Measurements from ENCODE around the gene RTP3.
A peak's percentile ranks its signal among the peaks of the same experiment; 100 is the strongest.
"Not testable (repeated sequence)": the region's sequence is repeated elsewhere in the genome, so short reads cannot be mapped to it uniquely, and the experiment has no call there.

The RTP3 gene

DNA sequence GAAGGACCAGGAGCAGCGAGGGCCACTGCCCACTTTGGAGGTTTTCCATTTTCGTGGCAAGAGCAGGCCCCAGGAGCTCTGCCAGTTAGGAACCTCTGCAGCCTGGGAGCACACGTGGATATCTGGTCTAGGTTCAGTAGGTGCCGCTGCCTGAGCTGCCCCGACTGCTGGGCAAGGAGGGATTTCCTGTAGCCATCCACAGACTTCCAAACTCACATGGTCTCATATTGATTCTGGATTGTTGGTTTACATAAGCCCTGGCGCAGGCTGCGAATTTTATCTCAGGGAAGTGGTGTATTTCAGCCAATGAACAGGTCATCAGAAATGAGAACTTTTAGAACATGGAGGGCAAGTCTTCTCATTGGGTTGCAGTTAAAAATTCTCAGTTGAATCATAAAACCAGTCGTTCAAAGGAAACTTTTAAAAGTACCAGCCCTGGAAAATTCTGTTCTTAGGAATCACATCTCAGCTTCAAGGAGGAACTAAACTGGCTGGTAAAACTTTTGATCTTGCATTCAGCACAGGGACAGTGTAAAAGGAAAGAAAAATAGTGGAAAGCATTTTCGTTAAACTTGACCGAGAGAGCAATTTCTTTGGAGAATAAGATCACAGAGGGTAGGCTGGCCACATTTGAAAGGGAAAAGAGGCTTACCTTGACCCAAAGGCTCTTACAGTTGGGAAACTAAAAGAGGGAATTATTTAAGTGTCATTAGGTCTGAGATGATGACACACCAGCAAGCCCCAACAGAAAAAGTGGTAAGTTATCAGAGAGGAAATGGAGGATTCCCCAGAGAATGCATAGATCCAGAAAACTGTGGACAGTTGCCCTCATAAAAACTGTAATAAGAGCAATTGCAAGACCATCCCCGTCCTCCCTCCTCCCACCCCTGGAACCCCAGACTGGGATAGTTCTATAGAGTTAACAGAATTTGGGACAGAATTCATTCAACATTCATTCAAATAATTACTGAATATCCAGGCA is 6.4 kb upstream of the RTP3 start:
- no peak for DNase-seq

DNA sequence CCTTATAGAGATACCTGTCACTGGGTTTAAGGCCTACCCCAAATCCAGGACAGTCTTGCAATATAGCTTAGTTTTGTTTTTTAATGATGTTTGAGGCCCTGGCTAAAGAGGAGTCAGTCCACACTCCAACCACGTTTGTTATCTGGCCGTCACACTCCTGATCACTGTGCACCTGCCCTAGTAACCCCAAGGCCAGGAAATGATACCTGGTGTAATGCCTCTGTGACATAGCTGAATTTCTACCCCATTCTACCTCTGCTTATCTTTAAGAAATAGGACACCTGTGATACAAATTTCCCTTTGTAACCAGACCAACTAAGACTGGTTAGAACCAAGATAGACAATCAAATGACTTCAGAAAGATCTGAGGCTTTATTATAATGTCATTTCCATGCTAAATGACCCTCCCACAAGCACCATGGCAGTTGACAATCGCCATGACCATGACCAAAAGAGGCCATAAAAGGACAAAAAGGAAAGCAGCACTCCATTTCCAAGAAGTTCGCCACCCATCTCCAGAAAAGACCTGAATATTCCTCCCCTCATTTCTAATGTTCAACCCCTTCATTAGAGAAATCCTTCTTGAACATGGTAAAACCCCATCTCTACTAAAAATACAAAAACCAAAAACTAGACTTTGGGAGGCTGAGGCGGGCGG is 4.8 kb upstream of the RTP3 start:
- DNase-seq: peak; percentile 41

DNA sequence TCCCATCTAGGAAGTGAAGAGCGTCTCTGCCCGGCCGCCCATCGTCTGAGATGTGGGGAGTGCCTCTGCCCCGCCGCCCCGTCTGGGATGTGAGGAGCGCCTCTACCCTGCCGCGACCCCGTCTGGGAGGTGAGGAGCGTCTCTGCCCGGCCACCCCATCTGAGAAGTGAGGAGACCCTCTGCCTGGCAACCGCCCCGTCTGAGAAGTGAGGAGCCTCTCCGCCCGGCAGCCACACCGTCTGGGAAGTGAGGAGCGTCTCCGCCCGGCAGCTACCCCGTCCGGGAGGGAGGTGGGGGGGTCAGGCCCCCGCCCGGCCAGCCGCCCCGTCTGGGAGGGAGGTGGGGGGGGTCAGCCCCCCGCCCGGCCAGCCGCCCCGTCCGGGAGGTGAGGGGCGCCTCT is 3.3 kb upstream of the RTP3 start:
- DNase-seq: not testable (repeated sequence)

DNA sequence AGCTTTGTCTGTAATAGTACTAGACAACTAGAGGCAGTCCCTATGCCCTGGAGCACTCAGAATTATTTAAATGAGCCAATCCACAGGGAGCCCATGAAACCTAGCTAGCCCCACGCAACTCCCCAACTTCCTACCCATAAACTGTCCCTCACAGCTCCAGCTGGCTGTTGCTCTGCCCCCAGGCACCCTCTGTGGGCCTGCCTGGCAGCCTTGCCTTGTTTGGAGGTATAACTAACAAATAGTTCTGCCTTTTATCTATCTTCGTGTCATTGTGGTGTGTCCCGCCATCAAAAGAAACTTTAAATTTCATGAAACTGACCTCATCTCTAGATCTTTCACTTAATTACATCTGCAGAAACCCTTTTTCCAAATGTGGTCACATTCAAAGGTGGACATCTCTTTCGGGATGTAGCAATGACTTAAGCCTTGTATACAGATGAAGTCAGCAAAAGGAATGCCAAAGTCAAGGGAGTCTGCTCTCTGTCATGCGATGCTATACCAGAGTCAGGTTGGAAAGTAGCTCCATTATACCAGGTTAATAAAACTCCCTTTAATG is 1.8 kb upstream of the RTP3 start:
- no peak for DNase-seq

DNA sequence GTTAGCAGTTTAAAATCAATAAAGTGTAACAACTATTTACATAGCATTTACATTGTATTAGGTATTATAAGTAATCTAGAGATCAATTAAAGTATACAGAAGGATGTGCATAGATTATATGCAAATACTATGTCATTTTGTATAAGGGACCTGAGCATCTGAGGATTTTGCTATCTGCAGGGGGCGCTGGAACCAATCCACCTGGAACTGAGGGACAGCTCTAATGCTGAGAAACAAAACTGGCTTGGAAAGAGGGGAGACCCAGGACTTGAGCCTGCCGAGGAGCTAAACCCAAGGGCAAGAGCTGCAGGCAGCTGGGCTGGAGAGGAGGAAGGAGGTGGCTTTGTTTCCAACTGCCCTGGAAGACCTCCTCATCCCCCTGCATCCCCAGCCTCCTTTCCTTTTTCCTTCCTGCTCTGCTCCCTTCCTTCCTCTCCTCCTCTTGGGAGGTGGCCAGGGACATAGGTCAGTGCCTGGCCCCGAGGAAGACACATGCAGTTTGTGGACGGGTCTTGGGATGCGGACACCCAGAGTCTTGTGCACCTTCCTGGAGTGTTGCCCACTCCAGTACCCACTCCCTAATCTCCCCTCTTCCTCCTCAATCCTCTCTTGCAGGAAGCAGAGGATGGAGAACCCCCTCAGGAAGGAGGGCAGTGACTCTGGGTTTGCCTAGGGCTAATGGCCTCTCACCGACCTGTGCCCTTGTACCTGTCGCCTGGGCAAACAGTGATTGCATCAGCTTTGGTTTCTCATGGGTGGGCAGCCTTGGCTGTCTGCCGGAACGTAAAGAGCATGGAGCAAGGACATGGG is 825 bp upstream of the RTP3 start:
- DNase-seq: no peak

DNA sequence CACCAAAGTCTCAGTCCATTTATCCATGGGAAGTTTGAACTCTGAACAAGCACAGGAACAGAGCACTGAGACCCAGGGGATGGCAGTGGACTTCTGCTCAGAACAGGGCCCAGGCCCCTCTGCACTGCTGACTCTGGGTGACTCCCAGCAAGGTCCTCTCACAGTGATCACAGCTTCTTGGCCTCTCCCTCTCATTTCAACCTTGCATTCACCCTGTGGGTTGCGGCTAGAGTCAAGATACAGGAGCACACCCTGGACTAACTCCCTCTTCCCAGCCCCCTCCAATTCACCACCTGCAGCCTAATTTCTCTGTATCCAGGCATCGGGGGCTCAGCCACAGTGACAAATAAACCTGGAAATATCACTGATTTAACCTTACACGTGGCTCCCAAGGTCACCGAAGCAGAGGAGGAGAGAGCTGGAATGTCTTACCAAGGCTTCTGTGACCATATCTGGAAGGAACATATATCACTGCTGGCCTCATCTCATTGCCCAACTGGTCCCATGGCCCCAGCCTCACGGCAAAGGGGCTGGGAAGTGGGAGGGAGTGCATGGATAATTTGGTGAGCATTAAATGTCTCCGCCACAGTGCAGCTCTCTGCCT is 1.2 kb downstream of the RTP3 start:
- DNase-seq: no peak

DNA sequence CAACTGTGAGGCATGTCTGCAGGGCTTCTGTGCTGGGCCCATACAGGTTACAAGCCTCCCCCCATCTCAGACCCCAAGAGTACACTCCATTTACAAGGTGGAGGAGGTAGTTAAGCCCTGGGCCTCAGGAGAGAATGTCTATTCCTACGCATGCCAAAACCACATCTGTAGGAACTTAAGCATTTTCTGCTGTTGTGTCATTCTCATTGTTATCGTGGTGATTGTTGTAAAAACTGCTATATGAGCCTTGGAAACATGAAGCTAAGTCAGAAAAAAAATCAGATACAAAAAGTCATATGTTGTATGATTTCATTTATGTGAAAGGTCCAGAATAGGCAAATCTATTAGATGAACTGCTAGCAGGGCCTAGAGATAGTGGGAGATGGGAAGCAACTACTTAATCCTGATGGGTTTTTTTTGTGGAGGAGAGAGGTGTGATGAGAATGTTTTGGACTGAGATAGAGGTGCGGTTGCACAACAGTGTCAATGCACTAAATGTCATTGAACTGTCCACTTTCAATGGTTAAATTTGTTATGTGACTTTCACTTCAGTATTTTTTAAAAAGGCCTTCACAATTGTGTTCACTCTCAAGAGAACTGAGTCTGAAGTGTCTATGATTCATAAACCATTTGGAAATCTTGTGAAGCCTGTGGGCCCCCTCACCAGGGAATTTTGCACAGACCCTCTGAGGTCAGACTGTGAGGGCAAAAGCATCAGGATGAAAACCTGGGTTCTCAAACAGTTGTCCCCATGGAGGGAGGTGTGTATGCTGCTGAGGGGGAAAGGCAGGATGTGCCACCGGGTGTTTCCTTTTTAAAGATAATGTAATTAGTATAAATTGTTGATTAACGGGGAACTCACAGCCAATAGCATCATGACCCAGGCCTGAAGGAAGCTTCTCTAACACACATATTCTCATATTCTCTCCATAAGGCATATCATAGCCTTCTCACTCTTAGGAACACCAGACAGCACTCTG is 3.2 kb downstream of the RTP3 start:
- DNase-seq: no peak

DNA sequence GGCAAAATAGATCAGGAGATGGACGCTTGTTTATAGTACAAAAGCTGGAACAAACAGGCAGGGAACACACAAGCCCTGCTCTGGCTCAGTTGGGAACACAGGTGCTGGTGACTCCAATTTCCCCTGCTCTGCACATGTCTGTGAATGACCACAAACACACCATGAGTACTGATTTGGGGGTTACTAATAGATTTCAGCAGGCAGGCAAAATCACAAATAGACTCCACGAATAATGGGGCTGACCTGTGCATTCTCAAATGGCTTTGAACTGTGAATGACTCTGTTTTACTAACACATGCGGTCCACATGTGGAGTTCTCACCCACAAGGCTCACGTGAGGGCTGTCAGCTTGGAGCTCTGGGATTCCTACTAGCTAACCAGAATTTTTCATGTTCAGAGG is 3.9 kb downstream of the RTP3 start:
- no peak for DNase-seq

DNA sequence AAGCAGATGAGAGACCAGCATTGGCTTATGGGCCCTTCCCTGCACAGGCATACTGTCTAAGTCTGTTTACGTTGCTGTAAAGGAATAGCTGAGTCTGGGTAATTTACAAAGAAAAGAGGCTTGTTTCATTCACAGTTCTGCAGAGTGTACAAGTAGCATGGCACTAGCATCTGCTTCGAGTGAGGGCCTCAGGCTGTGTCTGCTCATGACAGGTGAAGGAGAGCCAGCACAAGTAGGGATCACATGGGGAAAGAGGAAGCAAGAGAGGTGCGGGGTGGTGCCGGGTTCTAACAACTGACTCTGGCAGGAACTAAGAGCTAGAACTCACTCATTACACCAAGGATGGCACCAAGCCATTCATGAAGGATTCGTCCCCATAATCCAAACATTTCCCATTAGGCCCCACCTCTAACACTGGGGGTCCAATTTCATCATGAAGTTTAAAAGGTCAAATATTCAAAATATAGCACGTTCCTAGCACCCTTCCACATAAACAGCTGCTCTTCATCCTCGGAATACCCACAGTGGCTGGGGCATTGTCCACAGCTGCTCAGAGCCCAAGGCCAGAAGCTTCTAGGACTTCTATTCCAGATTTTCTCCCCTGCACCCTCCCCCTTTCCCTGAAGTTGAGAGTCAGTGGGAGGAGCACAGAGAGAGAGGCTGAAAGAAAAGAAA is 5.6 kb downstream of the RTP3 start:
- no peak for DNase-seq

DNA sequence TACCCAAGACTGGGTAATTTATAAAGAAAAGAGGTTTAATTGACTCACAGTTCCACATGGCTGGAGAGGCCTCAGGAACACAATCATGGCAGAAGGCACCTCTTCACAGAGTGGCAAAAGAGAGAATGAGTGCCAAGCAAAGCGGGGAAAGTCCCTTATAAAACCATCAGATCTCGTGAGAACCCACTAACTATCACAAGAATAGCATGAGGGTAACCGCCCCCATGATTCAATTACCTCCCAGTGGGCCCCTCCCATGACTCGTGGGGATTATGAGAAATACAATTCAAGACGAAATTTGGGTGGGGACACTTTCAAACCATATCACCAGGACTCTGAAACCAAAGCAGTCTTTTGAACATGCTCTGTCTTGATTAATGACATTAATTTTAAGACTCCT is 7.0 kb downstream of the RTP3 start:
- DNase-seq: no peak

DNA sequence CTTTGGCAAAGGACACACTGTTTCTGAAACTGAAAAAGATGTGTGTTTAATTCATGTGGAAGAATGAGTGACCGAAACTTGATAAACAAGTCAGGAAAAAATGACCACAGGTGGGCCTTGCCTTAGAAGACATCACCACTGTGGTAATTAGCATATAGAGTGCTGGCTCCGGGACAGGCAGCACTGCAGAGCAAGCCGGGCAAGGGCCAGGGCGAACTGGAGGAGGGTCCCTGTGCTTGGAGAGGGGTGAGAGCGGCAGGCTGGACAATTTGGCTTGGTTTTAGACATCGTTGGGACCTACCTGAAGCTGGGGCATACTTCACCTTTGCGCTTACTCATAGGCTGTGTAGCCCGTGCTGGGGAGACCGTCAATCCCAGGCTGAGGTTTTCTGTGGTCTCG is 8.2 kb downstream of the RTP3 start:
- DNase-seq: no peak

DNA sequence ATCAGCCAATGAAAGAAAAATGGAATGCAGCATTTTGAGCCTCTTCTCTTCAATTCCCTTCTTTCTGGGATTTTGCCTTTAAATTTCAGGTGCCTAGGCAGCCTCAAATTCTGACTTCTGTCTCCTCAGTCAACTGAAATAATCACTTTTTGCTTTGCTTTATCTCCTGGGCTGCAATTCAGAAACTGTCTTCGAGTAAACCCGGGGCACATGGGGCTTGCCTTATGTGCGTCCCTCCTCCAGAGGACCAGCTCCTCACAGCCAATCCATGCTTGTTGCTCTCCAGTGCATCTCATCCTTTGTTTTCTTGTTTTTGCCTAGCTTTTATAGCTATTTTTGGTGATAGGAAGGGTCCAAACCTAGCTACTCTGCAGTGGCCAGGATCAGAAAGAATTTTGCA is 8.8 kb downstream of the RTP3 start:
- no peak for DNase-seq

DNA sequence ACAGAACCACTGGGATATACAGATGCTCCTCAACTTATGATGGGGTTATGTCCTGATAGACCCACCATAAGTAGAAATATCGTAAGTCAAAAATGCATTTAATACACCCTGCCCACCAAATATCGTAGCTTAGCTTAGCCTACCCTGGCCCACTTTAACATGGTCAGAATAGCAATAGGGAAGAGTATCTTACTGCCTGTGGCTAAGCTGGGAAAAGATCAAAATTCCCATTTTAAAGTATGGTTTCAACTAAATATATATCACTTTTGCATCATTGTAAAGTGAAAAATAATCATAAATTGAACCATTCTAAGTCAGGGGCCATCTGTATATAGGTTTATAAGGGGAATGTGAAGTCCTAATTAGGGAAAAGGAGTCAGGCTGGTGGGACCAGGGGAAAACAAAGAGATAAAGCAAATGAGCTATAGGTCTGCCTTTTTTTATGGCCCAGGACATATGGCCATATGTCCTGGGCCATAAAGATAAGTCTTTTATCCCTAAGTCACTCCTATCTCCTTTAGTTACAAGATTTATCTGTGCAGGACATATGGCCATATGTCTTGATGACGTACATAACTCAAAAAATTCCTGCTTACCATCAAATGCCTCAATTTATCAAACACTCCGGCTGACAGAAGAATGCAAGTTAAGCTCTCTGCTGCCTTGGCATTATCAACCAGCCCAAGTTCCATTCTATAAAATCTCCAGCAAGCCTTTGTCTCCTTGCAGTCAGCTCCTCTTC is 11.2 kb downstream of the RTP3 start:
- DNase-seq: no peak

DNA sequence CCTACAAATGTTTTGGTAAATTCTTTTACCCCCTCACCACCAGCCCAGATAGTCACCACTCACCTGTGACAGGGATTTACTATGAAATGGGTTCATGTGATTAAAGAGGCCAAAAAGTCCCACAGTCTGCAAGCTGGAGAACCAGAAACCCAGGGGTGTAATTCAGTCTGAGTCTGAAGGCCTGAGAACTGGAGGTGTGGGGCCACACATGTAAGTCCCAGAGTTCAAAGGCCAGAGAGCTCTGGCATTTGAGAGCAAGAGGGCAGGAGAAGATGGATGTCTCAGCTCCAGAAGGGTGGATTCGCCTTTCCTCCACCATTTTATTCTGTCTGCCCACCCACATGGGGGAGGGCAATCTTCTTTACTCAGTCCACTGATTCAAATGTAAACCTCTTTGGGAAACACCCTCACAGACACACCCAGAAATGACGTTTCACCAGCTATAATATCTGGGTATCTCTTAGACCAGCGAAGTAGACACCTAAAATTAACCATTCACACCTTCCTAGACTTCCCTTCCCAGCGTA is 11.9 kb downstream of the RTP3 start:
- DNase-seq: no peak

DNA sequence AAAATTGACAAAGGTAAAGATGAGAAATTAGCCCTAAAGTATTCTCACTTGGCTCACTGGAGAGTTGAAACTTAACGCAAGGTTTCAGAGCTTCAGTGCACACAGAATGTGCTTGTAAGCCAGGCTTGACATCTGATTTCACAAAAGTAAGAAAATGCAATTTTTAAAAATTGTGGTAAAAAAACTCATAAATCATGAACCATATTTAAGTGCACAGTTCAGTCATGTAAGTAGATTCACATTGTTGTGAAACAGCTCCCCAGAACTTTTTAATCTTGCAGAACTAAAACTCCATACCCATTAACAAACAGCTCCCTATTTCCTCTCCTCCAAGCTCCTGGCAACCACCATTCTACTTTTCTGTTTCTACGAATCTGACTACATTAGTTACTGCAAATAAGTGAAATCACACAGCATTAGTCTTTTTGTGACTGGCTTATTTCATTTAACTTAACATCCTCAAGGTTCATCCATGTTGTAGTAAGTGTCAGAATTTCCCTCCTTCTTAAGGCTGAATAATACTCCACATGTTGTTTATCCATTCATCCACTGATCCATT is 14.5 kb downstream of the RTP3 start:
- DNase-seq: no peak

DNA sequence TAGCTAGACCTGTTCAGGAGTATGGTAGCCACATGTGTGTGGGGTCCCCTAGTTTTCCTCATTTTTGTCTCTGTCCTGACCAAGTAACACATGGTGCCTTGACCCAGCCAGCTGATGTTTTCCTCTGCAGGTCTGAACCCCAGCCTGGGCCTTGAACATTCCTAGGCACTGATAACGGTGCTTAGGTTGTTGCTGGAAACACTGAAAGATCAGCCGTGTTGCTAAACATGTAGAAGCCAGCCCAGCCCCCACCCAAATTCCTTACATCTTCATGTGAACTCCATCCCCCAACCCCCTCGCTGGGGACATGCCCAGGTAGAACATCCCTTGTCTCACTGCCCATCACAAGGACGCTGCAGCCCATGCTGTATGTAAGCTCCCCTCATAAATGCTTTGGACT is 18.7 kb downstream of the RTP3 start:
- no peak for DNase-seq

DNA sequence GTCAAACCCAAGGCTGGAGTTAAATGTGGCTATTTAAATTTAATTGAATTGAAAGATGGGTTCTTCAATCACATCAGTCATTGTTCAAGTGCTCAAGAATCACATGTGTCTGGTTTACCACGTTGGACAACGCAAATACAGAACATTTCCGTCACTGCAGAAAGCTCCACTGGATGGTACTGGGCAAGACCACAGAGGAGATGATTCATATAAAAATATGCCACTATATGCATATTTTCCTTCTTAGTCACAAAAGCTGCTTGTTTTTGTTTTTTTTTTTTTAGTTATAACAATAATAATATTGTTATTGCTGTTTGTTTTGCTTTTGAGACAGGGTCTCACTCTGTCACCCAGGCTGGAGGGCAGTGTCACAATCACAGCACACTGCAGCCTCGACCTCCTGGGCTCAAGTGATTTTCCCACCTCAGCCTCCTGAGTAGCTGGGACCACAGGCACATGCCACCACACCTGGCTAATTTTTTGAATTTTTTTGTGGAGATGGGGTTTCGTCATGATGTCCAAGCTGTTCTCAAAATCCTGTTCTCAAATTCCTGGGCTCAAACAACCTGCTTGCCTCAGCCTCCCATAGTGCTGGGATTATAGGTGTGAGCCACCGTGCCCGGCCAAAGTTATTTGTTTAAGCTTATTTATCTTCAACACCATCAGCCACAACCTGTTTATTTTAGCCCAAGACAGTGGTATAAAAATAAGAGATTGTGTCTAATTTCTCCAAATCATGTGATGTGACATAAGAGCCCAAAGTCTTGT is 19.4 kb downstream of the RTP3 start:
- DNase-seq: no peak

DNA sequence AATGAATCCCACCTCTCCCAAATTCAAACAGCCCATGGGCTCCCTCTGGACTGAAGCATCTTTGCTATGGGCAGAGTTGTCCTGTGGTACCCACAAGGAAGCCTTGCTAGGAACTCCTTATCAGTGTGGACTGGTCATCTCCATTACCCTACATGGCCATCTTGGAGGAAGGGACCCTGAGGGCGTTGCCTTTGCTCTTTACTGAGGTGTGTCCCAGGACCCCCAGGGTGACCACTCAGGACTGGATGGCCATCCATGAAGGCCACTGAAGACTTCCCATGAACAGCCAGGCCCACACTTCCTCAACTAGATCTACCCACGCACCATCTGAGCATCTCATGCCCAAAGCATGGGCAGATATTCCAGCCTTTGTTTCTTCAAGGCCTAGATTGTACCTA is 20.0 kb downstream of the RTP3 start:
- DNase-seq: no peak

DNA sequence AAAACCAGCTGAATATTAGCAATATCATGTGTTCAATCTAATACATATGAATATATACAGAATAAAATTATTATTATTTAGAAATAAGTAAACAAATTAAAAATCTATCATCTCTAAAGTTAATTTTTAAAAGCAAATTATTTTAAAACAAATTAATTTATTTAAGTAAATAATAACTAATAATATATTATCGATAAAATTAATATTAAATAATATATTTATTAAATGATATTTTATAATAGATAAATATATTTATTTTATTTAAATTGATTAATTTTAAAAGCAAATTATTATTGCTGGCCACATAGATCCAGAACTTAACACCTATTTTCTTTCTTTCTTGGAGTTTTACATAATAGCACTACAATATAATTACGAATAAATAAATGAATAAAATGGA is 22.2 kb downstream of the RTP3 start:
- DNase-seq: no peak
